Upper lobe of left lung (tissue), 4 donors: ENCODE measurements around the gene MED29.

ENCODE experiments used
- EP300 ChIP-seq, 4 donors: sonication (generic); formaldehyde crosslinking; IDR thresholded peaks; one replicate each; pipeline ENCODE4 v1.5.1; 2017; ENCODE audit warnings: antibody characterized with exemption in 4 of 4, control low read depth in 2 of 4
- POLR2A ChIP-seq, 4 donors: fragments of 450-650 bp; IDR thresholded peaks; one replicate each; pipeline ENCODE4 v1.5.1; 2016 to 2017; ENCODE audit warnings: antibody characterized with exemption in 4 of 4, mild to moderate bottlenecking in 2 of 4
- POLR2AphosphoS5 ChIP-seq, 2 donors: sonication (generic); formaldehyde crosslinking; IDR thresholded peaks; one replicate each; pipeline ENCODE4 v1.5.1; 2017; ENCODE audit warnings: antibody characterized with exemption in 2 of 2
- TF ChIP-seq, protein P1 (sequence below), 6 experiments: fragments of 450-650 bp in 4 of 6; fragments of 200-600 bp in 2 of 6; sonication (generic) in 2 of 6; IDR thresholded peaks; one replicate each; pipeline ENCODE4 v1.5.1; 2016 to 2019; ENCODE audit warnings: antibody characterized with exemption in 6 of 6

DNA sequence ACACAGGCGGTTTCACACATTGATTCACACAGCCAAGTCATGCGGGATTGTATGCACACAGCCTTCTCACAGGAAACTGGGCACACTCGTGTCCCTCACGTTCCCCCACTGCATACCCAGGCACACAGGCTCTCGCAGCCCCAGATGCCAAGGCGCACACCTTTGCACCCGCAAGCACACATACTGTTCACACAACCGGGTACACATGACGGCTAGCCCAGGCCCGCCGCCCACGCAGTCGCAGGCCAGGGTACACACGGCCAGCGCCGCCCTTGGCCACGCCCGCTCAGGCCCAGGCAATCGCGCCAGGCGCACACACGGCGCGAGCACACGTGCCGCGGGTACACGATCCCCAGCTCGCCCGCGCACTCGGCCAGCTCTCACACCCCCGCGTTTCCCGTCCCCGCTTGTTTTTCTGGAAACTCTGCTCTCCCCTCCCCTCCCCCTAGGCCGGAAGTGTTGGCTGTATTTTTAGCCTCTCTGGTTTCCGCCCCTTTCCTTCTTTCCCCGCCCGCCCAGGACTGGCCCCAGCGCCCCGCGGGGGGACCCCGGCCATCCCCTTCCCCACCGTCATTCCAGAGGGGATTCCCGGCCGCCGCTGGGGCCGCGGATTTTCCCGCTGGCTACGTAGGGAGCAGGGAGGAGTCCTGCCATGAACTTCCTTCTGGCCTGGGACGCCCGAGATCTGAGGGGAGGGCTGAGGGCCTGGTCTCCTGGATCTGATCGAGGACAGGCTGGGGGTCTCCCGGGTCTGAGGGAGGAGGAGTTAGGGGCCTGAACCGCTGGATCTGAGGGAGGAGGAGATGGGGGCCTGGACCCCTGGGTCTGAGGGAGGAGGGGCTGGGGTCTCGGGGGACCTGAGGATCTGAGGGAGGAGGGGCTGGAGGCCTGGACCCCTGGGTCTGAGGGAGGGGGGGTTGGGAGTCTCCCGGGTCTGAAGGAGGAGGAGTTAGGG is 11.4 kb downstream of the MED29 start:
- TF ChIP-seq POLR2A (IDR thresholded peaks at IDR 0.05) (peak in 3 of 4 donors; percentile 24 to 74 (median 49)), POLR2AphosphoS5 (IDR thresholded peaks at IDR 0.05) (peak; percentile 94 to 99), EP300 (IDR thresholded peaks at IDR 0.05) (peak; percentile 29 to 97 (median 92))
- TF ChIP-seq, protein P1, sequence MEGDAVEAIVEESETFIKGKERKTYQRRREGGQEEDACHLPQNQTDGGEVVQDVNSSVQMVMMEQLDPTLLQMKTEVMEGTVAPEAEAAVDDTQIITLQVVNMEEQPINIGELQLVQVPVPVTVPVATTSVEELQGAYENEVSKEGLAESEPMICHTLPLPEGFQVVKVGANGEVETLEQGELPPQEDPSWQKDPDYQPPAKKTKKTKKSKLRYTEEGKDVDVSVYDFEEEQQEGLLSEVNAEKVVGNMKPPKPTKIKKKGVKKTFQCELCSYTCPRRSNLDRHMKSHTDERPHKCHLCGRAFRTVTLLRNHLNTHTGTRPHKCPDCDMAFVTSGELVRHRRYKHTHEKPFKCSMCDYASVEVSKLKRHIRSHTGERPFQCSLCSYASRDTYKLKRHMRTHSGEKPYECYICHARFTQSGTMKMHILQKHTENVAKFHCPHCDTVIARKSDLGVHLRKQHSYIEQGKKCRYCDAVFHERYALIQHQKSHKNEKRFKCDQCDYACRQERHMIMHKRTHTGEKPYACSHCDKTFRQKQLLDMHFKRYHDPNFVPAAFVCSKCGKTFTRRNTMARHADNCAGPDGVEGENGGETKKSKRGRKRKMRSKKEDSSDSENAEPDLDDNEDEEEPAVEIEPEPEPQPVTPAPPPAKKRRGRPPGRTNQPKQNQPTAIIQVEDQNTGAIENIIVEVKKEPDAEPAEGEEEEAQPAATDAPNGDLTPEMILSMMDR (IDR thresholded peaks at IDR 0.05), result peak in 2 of 6 experiments; percentile 12
